HUES64 (cell line): ENCODE data around the gene GALK2.
"Not testable (repeated sequence)": the region's sequence is repeated elsewhere in the genome, so short reads cannot be mapped to it uniquely, and the experiment has no call there.

Source experiments
- H3K27ac ChIP-seq: 2 replicates; pipeline ENCODE4 v1.7.0; 2013; ENCODE audit warnings: low read depth, low read length, inconsistent platforms
- H3K27me3 ChIP-seq: 2 replicates; pipeline ENCODE4 v1.6.1; 2013; ENCODE audit warnings: mild to moderate bottlenecking, low read length; ENCODE audit not compliant: insufficient read depth
- H3K36me3 ChIP-seq: 2 replicates; pipeline ENCODE4 v1.6.1; 2013; ENCODE audit warnings: mild to moderate bottlenecking, low read length; ENCODE audit not compliant: insufficient read depth
- H3K4me1 ChIP-seq: 2 replicates; pipeline ENCODE4 v1.6.1; 2013; ENCODE audit warnings: mild to moderate bottlenecking, low read length, moderate library complexity; ENCODE audit not compliant: insufficient read depth
- H3K4me3 ChIP-seq: 2 replicates; pipeline ENCODE4 v1.5.1; 2013; ENCODE audit warnings: mild to moderate bottlenecking, low read length, moderate library complexity
- H3K9ac ChIP-seq: 2 replicates; pipeline ENCODE4 v1.6.1; 2013; ENCODE audit warnings: mild to moderate bottlenecking, low read depth, low read length
- H3K9me3 ChIP-seq: 2 replicates; pipeline ENCODE4 v1.6.1; 2013; ENCODE audit warnings: low read depth, low read length; ENCODE audit not compliant: insufficient read depth
- WGBS: fragments of 150-250, 120-280 bp; methylation state at CpG from one replicate; pipeline ENCODE4 v1.1.7; 2013; ENCODE audit warnings: missing lambda C conversion rate; 5-methylcytosine and 5-hydroxymethylcytosine counted together

The GALK2 gene

GRCh38 chr15:49314716-49315115 is 144.7 kb downstream of the GALK2 start:
- H3K27ac ChIP-seq, result no peak overlapping the region
- H3K27me3 ChIP-seq, result no peaks in the 10 kb centered on the region
- H3K9ac ChIP-seq, result no peak overlapping the region
- H3K4me1 ChIP-seq, result peaks cover 17% of the 10 kb centered on the region
- no peaks in the 10 kb centered on the region for H3K9me3 ChIP-seq
- WGBS, result no CpG with 5 or more reads among the region's 1 CpG
- no peak overlapping the region for H3K4me3 ChIP-seq
- H3K36me3 ChIP-seq, result peaks cover 4% of the 10 kb centered on the region

- no peaks in the 10 kb centered on the region for H3K9me3 ChIP-seq
- H3K27ac ChIP-seq, result no peak overlapping the region
- no peak overlapping the region for H3K4me3 ChIP-seq
- peaks cover 17% of the 10 kb centered on the region for H3K4me1 ChIP-seq
- 26% methylated on average over 2 of the region's 2 CpGs for WGBS
- peaks cover 11% of the 10 kb centered on the region for H3K36me3 ChIP-seq
- H3K9ac ChIP-seq, result no peak overlapping the region
- H3K27me3 ChIP-seq, result no peaks in the 10 kb centered on the region
Measured at GRCh38 chr15:49315391-49315823, 145.4 kb downstream of the GALK2 start.

DNA sequence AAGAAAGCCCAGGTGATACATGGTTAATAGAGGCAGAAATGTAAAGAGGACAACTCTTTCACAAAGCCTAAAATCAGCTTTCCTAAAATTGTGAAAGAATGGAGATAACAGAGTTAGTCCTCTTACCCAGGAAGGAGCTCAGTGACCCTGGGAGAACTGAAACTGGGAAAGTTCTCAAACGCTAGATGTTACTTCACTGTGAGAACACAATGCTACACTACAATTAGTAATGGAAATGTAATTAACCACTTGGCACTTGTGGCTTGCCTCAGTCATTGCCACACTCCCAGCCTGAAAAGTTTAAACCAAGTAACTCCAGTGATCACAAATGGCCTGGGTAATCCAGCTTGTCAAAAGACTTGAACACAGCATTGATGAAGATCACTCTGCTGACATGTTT is 150.3 kb downstream of the GALK2 start:
- no peaks in the 10 kb centered on the region for H3K9me3 ChIP-seq
- H3K27me3 ChIP-seq, result no peaks in the 10 kb centered on the region
- H3K36me3 ChIP-seq, result peaks cover 14% of the 10 kb centered on the region
- WGBS, result 86% methylated on average over 1 of the region's 1 CpG
- H3K9ac ChIP-seq, result no peak overlapping the region
- no peak overlapping the region for H3K4me3 ChIP-seq
- H3K4me1 ChIP-seq, result peaks cover 29% of the 10 kb centered on the region
- no peak overlapping the region for H3K27ac ChIP-seq

DNA sequence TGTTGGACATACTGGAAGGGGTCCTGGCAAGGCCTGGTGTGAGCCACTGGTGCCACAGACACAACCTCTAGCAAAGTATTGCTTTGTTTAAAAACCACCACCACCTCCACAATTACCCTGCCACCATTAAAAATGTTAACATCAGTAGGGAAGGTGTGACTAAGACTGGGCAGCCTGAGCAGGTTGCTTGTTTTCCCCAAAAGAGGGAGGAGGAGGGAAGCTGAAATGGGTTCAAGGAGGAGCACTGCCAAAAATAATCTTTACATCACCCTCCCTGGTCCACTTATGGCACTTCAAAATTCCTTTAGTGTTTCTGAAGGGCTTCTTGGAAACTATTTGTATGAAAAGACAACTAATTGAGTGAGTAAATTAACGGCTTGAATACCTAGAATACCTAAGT is 153.2 kb downstream of the GALK2 start:
- Histone ChIP-seq H3K4me3 (no peak overlapping the region), H3K4me1 (peaks cover 37% of the 10 kb centered on the region), H3K9ac (no peak overlapping the region), H3K27ac (no peak overlapping the region), H3K36me3 (peaks cover 14% of the 10 kb centered on the region), H3K27me3 (no peaks in the 10 kb centered on the region), H3K9me3 (no peaks in the 10 kb centered on the region)
- no CpG with 5 or more reads among the region's 1 CpG for WGBS

DNA sequence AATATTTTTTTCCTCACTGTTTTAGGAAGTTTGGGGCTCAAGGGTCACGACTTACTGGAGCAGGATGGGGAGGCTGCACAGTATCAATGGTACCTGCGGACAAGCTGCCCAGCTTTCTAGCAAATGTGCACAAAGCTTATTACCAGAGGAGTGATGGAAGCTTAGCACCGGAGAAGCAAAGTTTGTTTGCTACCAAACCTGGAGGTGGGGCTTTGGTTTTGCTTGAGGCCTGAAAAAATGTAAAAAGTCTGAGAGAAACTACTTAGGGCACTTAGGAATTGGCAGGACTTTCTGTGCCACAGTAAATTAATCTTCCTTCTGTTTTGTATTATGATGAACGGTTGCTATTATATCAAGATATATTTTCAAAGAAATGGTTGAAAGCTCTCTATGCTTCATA is 157.9 kb downstream of the GALK2 start:
- no peaks in the 10 kb centered on the region for H3K9me3 ChIP-seq
- H3K4me3 ChIP-seq, result no peak overlapping the region
- 97% methylated on average over 3 of the region's 4 CpGs for WGBS
- H3K27ac ChIP-seq, result peak overlapping the region; percentile 71
- H3K9ac ChIP-seq, result no peak overlapping the region
- H3K27me3 ChIP-seq, result no peaks in the 10 kb centered on the region
- H3K36me3 ChIP-seq, result no peaks in the 10 kb centered on the region
- peaks cover 61% of the 10 kb centered on the region for H3K4me1 ChIP-seq

GRCh38 chr15:49328941-49329340 is 158.9 kb downstream of the GALK2 start:
- Histone ChIP-seq H3K36me3 (no peaks in the 10 kb centered on the region), H3K27me3 (no peaks in the 10 kb centered on the region), H3K9me3 (no peaks in the 10 kb centered on the region), H3K4me3 (no peak overlapping the region), H3K4me1 (peaks cover 51% of the 10 kb centered on the region), H3K27ac (peak overlapping the region; percentile 82), H3K9ac (no peak overlapping the region; the same call in 1 of the 2 replicates)

DNA sequence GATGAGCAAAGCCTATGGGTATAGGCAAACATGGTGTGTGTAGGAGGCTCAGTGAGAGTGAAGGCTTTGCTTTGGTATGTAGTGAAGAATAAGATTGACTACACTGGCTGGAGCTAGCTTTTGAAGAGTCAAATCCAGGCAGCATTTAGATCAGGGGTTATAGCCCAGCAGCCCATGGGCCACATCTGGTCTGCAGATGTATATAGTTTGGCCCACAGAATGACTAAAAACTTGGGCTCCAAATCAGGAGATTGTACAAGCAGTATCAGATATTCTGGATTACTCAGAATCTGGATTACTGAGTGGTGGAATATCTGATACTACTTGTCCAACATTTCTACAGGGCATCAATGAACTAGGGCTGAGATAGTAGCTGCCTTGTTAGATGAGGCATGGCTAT is 160.1 kb downstream of the GALK2 start:
- no peaks in the 10 kb centered on the region for H3K9me3 ChIP-seq
- H3K4me1 ChIP-seq, result peaks cover 42% of the 10 kb centered on the region
- H3K36me3 ChIP-seq, result no peaks in the 10 kb centered on the region
- no peaks in the 10 kb centered on the region for H3K27me3 ChIP-seq
- no peak overlapping the region for H3K27ac ChIP-seq
- H3K9ac ChIP-seq, result no peak overlapping the region
- H3K4me3 ChIP-seq, result no peak overlapping the region

GRCh38 chr15:49331442-49331841 is 161.4 kb downstream of the GALK2 start:
- no peak overlapping the region for H3K9ac ChIP-seq
- H3K27ac ChIP-seq, result no peak overlapping the region
- H3K9me3 ChIP-seq, result no peaks in the 10 kb centered on the region
- H3K4me1 ChIP-seq, result peaks cover 34% of the 10 kb centered on the region
- no peaks in the 10 kb centered on the region for H3K27me3 ChIP-seq
- H3K36me3 ChIP-seq, result no peaks in the 10 kb centered on the region
- no peak overlapping the region for H3K4me3 ChIP-seq

GRCh38 chr15:49331951-49332350 is 161.9 kb downstream of the GALK2 start:
- no peaks in the 10 kb centered on the region for H3K36me3 ChIP-seq
- H3K4me3 ChIP-seq, result no peak overlapping the region
- H3K27me3 ChIP-seq, result no peaks in the 10 kb centered on the region
- H3K27ac ChIP-seq, result no peak overlapping the region
- H3K9ac ChIP-seq, result no peak overlapping the region
- H3K9me3 ChIP-seq, result no peaks in the 10 kb centered on the region
- WGBS, result 97% methylated on average over 3 of the region's 3 CpGs
- H3K4me1 ChIP-seq, result peaks cover 34% of the 10 kb centered on the region

DNA sequence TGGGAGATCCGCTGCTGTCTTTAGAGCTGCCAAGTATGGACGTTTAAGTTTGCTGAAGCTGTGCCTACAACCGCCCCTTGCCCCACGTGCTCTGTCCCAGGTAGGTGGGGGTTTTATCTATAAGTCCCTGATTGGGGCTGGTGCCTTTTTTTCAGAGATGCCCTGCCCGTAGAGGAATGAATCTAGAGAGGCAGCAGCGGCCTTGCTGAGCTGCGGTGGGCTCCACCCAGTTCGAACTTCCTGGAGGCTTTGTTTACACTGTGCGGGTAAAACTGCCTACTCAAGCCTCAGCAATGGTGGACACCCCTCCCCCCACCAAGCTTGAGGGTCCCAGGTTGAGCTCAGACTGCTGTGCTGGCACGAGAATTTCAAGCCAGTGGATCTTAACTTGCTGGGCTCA is 169.6 kb downstream of the GALK2 start:
- Histone ChIP-seq H3K36me3 (no peaks in the 10 kb centered on the region), H3K9ac (no peak overlapping the region), H3K27me3 (no peaks in the 10 kb centered on the region), H3K9me3 (0 out of 2 replicates have a peak, but pooled peaks cover 7% of the 10 kb centered on the region), H3K4me3 (no peak overlapping the region), H3K4me1 (peaks cover 21% of the 10 kb centered on the region), H3K27ac (no peak overlapping the region)
- 66% methylated on average over 10 of the region's 10 CpGs for WGBS

DNA sequence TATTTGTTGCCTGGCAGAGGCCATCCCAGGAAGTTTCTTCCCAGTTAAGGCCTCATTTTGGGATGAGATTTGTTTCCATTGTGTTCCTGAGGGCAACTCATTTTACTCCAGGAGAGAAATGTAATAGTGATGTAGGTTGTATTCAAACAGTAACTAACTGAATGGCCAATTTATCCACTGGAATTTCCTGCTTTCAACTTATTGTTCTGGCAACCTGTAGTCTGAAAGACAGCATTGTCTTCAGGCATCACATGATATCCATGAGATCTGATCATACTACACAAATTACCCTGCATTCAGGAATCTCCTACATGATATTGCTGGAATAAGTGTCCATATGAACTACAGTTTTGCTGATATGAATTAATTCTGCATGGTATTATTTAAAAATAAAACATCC is 173.5 kb downstream of the GALK2 start:
- Histone ChIP-seq H3K9ac (no peak overlapping the region), H3K27ac (peak overlapping the region; percentile 58; the same call in 1 of the 2 replicates), H3K4me3 (no peak overlapping the region), H3K36me3 (no peaks in the 10 kb centered on the region), H3K4me1 (peaks cover 27% of the 10 kb centered on the region), H3K9me3 (0 out of 2 replicates have a peak, but pooled peaks cover 7% of the 10 kb centered on the region), H3K27me3 (no peaks in the 10 kb centered on the region)

GRCh38 chr15:49354439-49354838 is 184.4 kb downstream of the GALK2 start:
- H3K9me3 ChIP-seq, H3K36me3 ChIP-seq, H3K9ac ChIP-seq, H3K27me3 ChIP-seq, H3K4me1 ChIP-seq, H3K4me3 ChIP-seq, H3K27ac ChIP-seq: not testable (repeated sequence)
- 87% methylated on average over 17 of the region's 17 CpGs for WGBS
